GM12864 (cell line): ENCODE measurements around the gene COASY.
"Not testable (repeated sequence)": the region's sequence is repeated elsewhere in the genome, so short reads cannot be mapped to it uniquely, and the experiment has no call there.

Source experiments
- DNase-seq: peaks from one replicate; pipeline ENCODE4 v3.0.0-alpha.2; 2011; ENCODE audit warnings: low read depth
- H3K4me3 ChIP-seq: 2 replicates; pipeline ENCODE4 v1.5.1; 2011; ENCODE audit warnings: mild to moderate bottlenecking, low read depth, low read length, control low read depth
- CTCF ChIP-seq: IDR thresholded peaks from 2 replicates; pipeline ENCODE4 v1.5.1; 2011; ENCODE audit warnings: low read depth, mild to moderate bottlenecking, moderate library complexity, low read length, control low read depth, inconsistent platforms; ENCODE audit errors: missing control alignments

COASY gene

GRCh38 chr17:42608305-42609181 is 46.6 kb downstream of the COASY start:
- H3K4me3 ChIP-seq = peak overlapping the region; percentile 94
- no peak for DNase-seq
- TF ChIP-seq CTCF = peak; percentile 29

- DNase-seq = peak; percentile 97
- H3K4me3 ChIP-seq = peak within 1 kb of the TSS; percentile 94
- TF ChIP-seq CTCF = no peak
Measured at GRCh38 chr17:42609182-42609813, 47.4 kb downstream of the COASY start, which contains the start of the genes RETREG3 and TUBG1. Gene RETREG3, minus strand, starts transcription at chr17:42609374. Its CDS starts 50 bp downstream, at chr17:42609324. Gene TUBG1, plus strand, starts transcription at chr17:42609683. Its CDS starts 55 bp downstream, at chr17:42609738.

GRCh38 chr17:42609814-42610801 is 48.2 kb downstream of the COASY start:
- peak overlapping the region; percentile 94 for H3K4me3 ChIP-seq
- not testable (repeated sequence) for DNase-seq

GRCh38 chr17:42612013-42612412 is 50.1 kb downstream of the COASY start:
- TF ChIP-seq CTCF = no peak
- DNase-seq = no peak
- no peak overlapping the region for H3K4me3 ChIP-seq

GRCh38 chr17:42613699-42614295 is 51.8 kb downstream of the COASY start:
- no peak overlapping the region for H3K4me3 ChIP-seq
- no peak for DNase-seq
- TF ChIP-seq CTCF = no peak
